Astrocyte of the hippocampus (primary cell): ENCODE measurements around the gene TK1.
"Not testable (repeated sequence)": the region's sequence is repeated elsewhere in the genome, so short reads cannot be mapped to it uniquely, and the experiment has no call there.

Experiments used
- DNase-seq: peaks from one replicate; pipeline ENCODE4 v3.0.0; 2011; ENCODE audit warnings: low read depth, low spot score

TK1 gene

DNA sequence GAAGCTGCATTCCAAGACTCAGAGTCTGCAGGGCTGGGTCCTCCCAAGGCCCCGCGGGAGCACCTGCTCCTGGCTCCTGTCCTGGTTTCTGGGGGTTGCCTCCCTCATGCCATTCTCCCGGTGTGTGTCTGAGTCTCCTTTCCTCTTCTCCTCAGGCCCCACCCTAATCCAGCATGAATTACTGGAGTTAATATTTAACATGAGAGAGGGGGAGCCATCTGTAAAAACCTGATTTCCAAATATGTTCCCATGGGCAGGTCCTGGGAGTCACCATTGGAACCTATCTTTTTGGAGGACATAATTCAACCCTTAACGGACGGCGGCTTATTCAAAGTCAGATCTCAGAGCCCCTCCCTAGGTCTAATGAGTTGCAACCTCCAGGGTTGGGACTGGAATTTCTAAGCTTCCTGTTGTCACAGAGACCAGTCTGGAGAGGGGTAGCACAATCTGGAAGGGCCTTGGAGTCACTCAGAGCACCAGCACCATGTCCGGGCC is 35.3 kb downstream of the TK1 start:
- no peak for DNase-seq

DNA sequence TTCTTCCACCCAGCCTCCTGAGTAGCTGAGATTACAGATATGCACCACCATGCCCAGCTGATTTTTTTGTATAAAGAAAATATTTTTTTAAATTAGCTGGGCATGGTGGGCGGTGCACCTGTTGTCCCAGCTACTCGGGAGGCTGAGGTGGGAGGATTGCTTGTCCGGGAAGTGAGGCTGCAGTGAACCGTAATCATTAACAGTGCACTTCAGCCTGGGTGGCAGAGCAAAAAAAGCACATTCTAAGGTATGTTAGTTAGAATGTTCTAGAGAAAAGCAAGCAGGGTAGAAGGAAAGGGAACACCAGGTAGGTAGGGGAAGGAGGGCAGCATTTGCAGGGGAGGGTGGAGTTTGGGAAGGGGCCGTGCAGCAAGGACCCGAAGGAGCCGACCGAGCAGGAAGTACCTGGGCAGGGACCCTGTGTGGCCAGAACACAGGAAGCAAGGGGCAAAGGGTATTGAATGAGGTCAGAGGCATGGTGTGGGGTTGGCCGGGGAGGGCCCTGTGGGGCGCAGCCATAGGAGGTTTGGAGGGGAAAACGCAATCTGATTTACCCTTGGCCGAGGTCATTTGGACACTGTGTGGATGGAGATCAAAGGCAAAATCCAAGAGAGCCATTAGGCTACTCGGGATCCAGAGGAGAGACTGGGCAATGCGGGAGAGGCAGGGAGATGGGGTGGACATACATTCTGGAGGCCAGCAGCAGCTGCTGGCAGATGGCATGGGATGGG is 38.4 kb downstream of the TK1 start:
- DNase-seq = no peak

DNA sequence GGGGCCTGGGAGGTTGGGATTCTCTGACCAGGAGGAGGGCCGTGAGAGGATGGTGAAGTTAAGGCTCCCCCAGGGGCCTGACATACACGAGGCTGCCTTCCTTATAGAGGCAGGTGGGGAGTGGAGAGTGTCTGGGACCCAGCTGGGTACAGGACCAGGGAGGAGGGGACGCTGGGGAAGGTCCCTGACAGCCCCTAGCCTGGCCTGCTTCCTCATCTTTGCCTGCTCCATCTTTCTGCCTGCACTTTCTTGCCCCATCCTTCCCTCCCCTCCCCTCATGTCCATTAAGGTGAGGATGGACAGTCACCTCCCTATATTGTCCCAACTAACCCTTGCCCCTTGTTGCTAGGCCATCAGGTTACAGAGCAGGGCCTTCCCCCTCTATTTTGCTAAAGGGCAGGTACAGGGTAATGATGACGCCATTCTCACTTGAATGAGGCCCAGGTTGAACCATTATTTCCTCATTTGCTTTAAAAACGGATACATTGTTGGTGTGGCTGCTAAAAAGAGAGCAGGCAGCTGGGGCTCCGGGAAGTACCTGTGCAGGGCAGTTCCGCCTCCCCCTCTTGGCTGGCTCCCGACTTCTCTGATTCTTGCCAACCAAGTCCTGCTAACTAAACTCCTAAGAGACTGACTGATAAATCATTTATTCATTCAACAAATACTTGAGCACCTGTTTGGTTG is 39.4 kb downstream of the TK1 start:
- DNase-seq = no peak

DNA sequence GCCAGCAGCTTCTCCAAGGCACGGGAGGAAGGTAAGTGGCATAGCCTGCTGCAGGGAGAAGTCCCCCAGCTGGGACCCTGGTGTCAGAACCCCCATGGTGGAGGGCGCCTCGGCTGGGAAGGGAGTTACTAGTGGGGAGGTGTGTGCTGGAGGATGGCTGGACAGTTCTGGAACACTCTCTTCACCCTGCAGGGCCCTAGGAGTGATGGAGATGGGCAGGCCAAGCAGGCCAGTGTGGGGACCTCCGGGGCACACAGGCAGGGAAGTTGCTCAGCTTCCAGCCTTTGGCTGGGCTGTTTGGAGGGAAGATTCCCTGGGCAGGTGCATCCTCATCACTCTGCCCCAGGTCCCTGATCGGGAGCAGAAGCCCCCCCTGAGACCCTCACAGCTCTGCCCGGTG is 40.0 kb downstream of the TK1 start:
- DNase-seq = no peak

DNA sequence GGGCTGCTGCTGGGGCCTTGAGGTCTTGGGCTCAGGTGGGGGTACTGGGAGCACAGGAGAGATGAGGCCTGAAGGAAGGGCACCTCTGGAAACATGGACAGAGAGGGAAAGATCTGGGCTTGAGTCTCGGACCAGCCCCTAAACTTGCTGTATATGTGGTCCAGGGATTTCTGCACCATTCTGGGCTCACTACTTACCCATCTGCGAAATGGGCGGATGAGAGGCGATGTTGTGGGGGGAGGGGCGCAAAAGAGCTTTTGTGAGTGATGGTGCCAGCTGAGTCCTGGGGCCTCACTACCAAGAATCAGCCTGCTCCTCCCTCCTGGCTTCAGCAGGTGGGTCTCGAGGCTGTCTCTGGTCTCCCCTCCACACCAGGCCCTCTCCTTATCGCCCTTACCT is 40.4 kb downstream of the TK1 start:
- DNase-seq = no peak

DNA sequence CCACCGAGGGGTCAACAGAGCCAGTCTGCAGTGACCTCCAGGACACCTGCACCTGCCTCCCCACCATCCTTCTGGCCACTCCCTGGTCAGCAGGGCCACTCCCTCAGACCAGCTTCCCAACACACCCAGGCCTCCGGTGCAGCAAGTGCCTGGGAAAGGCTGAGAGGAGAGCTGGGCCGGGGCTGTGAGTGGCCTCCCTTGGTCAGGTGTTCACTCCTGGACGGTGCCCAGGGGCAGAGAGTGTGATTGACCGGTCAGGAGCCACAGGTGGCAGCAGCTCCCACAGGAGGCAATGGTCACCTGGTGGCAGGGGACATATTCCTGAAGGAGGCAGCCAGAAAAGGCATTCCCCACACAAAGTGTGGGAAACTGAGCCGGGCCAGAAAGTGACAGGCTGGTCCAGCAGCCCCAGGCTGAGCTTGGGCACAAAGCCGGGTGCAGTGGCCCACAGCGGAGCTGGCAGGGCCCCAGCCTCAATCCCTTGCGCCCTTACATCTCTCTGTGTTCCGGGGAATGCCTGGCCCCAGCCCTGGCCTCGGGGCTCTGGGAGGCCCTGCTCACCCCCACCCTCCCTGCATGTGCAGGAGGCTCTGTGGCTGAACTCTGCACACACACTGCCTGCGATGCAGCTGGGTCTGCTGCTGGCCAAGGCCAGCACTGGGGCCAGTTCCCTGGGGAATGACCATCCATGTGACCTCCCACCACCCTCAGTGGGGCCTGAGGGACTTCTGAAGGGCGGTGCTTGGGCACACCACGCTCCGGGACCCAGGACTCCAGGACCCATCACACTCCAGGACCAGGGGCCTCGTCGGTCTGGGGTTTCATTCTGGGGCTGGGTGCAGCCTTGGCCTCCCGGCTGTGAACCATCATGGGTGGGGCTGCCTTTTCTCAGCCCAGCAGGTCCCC is 41.9 kb downstream of the TK1 start:
- no peak for DNase-seq

DNA sequence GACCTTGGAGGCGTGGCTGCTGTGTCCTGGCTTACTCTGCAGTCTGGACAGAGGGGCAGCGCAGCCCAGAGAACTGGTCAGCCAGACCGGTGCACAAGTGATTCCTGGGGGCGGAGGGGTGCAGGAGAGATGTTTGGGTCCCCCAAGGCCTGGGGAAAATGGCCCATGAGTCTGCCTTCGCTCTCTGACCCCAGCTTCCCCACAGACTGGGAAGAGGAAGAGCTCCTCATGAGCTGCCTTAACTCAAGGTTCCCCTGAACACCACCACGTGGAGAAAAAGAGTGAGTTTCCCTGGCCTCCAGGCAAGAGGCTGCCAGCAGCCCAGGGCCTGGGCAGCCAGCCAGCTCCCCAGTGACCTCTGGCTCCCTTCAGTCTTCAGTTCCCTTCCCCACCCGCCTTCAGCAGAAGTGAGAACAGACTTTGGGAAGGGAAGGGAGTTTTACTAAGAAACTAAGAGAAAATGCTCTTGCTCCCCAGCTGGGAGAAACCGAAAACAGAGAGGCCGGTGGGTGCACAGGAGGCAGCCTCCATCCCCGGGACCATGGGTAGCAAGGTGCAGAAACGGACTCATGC is 42.6 kb downstream of the TK1 start:
- DNase-seq = peak; percentile 76

DNA sequence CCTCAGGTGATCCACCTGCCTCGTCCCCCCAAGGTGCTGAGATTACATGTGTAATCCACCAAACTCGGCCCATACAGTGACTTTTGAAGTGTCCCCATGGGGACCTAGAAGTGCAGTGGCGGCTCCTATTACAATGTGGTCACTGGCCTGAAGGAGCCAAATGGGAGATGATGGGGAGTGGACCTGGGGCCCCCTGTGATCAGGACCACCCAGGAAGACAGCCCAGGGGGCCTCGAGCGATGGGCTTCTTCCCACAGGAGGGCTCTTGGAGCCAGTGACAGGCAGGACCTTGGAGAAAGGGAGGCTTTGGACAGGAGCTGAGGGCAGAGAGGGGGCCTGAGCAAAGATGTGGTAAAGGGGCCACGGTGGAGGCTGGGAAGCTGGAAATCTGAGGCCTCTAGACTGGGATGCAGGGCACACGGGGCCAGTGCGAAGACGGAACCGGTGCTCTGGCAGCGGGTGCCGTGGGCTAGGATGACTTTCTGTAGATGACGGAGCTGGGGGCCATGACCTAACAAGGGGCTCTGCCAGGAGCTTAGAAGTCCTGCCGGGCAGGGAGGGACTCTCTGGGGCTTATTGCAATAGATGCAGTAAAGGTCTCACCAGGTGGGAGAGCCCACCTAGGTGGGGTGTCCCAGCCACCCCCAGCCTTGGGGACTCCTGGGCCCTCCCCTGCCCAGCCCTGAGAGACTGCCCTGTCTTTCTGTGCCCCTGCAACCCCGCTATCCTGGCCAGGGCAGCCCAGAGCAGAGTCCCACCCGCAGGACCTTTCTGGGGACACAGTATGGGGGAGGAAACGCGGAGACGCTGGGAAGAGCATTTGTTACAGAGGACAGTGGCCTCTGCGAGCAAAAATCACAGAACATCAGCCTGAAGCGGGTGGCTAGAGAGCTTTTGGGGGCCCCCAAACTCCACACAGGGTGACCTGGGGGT is 43.4 kb downstream of the TK1 start:
- DNase-seq = no peak

DNA sequence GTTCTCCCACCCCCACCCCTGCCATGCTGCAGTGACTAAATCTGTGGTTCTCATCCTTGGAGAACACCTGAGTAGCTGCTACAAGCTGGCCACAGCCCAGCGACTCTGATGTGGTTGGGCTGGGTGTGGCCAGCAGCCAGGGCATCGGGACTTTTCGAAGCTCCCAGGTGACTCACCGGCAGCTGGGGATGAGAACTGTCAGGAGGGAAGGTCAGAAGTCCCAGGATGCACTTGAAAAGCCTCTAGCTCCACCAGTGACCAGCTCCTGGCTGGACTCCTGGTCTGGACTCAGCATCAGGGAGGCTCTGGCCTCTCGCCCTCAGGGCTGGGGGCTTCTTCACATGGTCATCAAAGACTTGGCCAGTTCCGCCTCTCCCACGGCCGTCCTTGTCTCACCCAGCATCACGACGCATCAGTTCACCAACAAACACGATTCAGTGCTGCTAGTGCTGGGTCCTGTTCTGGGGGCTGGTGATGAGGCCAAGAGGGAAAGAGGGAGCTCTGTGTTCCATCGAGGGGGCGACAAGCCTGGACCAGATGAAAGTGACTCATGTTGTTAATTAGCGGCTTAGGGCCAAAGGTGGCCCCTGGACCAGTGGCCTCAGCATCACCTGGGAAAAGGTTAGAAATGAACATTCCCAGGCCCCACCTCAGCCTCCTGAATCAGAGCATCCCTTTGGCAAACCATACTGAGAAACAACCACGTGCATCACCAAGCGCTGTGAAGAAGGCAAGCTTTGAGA is 44.6 kb downstream of the TK1 start:
- peak; percentile 75 for DNase-seq

DNA sequence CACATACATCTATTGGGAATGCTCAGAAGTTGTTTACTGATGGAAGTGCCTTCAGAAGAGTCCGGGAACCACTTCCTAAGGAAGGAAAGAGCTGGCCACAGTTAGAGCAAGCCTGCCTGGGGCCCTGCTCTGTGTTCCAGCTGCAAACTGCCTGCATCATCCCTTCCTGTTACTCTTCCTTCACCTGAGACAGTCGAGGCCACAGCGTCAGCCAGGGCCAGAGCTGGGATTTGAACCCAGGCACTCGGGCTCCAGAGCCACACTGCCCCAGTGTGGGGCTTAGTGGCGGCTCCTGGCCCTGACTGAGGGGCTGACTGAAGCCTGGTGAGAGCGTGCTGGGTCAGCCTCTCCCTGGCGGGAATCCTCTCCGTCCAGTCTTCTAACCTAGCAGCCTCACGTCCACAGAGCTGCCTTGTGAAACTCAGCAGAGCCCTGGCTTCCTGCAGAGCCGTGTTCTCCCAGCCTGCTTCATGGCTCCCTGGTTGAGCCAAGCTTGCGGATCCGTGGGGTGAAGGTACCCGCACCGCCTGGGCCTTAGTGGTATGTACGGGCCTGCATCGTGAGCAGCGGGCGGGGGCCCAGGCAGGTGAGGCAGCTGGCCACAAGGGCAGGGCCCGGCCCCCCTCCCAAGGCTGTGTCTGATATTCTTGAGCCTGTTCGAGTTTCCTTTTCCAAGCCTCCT is 45.3 kb downstream of the TK1 start:
- no peak for DNase-seq

DNA sequence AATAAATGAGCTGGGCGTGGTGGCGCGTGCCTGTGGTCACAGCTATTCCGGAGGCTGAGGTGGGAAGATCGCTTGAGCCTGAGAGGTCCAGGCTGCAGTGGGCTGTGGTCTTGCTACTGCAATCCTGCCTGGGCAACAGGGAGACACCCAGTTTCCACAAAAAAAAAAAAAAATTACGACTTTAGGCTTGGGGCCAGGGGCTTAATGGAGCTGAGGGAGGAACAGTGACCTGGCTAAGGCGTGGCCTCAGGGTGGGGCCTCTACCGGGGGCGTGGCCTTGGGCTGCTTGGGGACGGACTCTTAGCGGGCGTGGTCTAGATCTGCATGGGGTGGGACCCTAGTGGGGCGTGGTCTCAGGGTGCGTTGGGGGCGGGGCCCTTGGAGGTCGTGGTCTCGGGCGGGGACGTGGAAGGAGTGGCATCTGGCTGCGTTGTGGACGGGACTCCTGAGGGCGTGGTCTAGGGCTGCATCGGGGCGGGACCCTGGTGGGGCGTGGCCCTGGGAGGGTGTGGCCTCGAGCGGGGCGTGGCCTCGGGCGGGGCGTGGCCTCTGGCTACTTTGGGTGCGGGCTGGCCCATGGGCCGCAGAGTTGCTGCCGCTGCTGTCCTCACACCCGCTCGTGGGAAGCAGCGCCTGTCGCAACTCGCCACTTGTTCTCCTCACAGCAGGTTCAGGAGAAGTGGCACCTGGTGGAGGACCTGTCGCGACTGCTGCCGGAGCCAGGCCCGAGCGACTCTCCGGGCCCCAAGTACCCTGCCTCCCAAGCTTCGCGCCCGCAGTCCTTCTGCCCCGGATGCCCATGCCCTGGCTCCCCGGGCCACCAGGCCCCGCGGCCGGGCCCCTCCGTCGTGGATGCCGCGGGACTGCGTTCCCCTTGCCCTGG is 46.4 kb downstream of the TK1 start:
- DNase-seq = peak; percentile 71

DNA sequence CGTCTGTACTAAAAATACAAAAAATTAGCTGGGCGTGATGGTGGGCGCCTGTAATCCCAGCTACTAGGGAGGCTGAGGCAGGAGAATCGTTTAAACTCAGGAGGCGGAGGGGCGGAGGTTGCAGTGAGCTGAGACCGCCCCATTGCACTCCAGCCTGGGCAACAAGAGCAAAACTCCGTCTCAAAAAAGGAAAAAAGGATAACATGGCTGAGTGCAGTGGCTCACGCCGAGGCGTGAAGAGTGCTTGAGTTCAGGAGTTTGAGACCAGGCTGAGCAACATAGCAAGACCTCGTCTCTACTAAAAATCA is 47.0 kb downstream of the TK1 start:
- DNase-seq = not testable (repeated sequence)

DNA sequence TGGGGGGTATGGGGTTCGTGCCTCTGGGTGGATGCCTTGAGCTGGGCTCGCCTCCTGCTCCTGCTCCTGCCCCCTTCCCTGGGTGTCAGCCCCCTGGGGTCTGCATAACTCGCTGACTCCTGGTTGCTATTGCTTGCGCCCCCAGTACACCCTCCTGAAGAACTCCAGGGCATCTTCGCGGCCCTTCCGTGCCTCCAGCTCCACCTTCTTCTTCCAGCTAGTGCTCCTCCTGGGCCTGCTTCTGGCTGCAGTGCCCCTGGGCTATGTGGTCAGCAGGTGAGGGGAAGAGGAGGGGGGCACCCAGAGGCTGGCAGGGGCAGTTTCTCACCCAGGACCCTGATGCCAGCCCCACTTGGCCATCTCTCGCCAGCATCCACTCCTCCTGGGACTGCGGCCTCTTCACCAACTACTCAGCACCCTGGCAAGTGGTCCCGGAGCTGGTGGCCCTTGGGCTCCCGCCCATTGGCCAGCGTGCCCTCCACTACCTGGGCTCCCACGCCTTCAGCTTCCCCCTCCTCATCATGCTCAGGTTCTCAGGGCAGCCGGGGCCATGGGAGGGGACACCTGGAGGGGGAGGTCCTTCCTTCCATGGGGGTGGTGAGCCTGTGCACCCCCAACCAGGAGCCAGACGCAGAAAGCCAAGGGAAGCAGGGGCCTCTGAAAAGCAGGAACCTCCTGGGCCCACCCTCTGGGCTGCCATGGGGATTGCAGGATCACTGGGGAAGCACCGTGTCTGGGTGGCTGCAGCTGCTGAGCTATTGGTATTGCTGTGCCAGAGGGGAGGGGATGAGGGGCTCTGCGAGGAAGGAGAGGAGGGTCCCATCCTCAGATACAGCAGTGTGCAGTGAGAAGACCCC is 48.4 kb downstream of the TK1 start:
- DNase-seq = no peak

DNA sequence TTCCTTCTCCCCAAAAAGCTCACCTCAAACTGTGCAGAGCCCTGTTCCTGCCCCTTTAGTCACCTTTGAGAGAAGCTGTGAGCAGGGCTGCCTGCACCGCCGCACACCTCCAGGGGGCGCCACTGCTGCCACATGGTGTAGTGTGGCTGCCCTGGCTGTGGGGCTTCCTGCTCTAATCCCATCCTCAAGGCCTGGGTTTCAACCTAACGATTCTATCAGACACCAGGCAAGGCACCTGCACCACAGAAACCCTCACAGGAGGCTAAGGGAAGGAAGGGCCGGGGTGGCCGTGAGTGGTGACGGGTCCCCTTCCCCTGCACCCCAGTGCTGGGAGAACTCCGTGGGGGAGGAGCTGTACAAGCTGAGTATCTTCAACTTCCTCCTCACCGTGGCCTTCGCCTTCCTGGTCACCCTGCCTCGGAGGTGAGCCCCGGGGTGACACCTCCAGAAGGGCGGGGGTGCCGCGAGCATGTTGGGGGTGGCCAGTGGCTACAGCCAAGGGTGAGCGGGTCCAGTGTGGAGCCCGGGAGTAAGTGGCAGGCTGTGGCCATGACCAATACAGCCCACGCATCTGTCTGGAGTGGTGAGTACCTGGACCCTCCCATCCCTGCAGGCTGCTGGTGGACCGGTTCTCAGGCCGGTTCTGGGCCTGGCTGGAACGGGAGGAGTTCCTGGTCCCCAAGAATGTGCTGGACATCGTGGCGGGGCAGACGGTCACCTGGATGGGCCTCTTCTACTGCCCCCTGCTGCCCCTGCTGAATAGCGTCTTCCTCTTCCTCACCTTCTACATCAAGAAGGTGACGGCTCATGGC is 49.3 kb downstream of the TK1 start:
- DNase-seq = no peak

DNA sequence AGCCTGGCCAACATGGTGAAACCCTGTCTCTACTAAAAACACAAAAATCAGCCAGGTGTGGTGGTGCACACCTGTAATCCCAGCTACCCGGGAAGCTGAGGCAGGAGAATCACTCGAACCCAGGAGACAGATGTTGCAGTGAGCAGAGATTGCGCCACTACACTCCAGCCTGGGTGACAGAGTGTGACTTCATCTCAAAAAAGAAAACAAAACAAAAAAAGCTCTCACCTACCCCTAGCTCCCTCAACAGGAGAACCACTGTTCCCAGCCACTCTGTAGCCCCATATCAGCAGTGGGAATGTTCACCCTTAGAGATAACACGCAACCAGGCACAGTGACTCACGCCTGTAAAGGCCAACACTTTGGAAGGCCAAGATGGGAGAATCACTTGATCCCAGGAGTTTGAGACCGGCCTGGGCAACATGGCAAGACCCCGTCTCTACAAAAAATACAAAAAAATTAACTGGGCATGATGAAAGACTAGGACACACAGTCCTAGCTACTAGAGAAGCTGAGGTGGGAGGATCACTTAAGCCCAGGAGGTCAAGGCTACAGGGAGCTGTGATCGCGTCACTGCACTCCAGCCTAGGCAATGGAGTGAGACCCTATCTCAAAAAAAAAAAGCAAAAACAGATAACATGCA is 50.9 kb downstream of the TK1 start:
- DNase-seq = no peak

DNA sequence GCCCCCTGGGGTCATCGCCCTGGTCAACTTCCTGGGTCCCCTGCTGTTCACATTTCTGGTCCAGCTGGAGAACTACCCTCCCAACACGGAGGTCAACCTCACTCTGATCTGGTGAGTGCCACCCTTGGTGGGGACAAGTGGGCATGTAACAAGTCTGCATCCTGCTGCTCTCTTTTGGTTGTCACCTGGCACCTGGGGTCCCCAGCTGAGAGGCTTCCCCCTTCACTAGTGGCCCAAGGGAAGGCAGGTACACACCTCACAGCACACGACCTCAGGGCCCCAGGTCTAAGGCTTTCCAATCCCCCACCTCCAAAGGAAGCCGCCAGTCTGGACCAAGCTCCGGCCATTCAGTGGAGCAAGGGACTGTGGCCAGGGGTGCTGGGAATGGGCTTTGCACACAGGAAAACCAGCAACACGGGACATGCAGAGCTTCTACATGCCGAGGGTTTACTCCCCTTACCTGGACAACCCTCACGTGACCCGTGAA is 51.9 kb downstream of the TK1 start:
- no peak for DNase-seq
